CD4-positive, alpha-beta T cell treated with Interleukin-4 for 4 hours (primary cell): ENCODE data around the gene EPHB1.
"Not testable (repeated sequence)": the region's sequence is repeated elsewhere in the genome, so short reads cannot be mapped to it uniquely, and the experiment has no call there.

Experiments used
- DNase-seq: peaks from one replicate; pipeline ENCODE4 v3.0.0-alpha.2; 2020

Gene EPHB1

DNA sequence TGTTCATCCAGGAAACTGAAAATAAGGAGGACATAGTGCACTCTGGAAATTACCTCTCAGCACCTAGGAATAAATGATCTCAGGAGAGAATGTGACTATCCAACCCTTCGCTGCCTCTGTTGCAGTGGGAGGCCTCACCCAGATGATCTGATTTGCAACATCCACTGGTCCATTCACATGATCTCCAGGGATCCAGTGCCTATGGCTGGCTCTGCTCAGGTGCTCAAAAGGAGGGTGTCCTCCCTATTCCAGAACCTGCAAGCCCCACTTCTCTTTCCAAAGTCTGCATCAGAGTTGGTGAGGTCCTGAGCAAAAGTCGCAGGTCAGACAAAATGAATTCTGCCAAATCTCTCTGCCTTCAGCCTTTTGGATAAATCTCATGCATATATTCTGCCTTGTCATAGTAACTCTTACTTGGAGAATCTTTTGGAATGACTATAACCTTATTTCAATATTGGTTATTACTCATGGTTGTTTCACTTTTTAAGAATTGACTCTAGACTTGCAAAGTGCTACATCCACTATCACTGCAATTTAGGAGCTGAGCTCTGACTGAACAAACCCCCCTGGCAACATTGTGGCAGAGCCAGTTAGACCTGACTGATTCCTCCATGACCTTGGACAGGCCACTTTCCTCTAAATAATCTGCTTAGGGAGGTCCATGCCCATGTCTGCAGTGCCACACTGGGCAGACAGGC, 295.1 kb downstream of the EPHB1 start:
- DNase-seq: no peak

- DNase-seq: no peak
These were observed 296.9 kb downstream of the EPHB1 start for GRCh38 chr3:135091946-135092345.

GRCh38 chr3:135093121-135093520, 298.1 kb downstream of the EPHB1 start:
- DNase-seq: no peak

- no peak for DNase-seq
These were observed 302.4 kb downstream of the EPHB1 start for GRCh38 chr3:135097276-135097946.

DNA sequence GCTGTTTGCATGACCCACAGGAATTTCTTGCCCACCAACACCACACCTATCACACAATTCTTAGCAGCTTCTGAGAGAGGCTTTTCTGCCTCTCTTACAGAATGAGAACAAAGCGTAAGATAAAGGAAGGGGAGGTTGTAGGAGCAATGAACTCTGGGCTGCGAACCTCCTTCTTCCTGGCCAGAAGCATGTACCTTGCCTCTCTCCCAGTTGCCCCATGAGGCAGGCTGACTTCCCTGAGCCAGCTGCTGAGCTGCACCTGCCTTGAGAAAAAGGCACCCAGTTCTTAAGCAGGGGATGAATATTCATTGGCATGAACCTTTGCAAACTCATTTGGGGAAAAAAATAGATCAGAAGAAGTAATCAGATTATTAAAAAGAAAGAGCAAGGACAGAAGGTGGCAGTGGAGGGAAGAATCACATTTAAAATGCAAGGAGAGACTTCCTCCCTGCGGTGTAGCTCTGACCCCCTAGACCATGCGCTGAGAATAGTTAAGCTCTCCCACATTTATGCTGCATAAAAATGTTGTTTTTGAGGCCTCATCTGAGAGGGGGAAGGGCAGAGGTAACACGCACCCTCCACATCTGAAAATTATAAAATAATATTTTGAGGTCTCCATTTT, 304.8 kb downstream of the EPHB1 start:
- no peak for DNase-seq

DNA sequence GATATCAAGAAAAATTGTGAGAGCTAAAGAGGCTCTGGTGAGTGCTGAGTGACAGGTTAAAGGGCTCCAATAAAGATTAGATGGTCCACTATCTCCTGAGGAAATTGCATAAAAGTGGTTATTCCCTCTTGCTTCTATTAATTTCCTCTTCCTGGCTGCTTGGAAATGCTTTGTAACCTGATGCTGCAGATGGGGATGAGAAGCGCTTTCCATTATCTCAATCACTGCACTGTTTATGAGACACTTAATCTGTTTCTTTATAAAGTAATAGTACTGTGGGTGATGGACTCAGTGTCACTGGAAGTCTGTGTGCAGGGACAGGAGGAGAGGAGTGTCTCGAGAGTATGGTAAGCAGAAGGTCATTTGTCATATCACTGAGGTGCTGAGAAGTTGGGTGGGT, 305.3 kb downstream of the EPHB1 start:
- DNase-seq: no peak

- no peak for DNase-seq
These were observed 308.9 kb downstream of the EPHB1 start for GRCh38 chr3:135103917-135104316.

- no peak for DNase-seq
These were observed 311.4 kb downstream of the EPHB1 start for GRCh38 chr3:135106445-135106844.

DNA sequence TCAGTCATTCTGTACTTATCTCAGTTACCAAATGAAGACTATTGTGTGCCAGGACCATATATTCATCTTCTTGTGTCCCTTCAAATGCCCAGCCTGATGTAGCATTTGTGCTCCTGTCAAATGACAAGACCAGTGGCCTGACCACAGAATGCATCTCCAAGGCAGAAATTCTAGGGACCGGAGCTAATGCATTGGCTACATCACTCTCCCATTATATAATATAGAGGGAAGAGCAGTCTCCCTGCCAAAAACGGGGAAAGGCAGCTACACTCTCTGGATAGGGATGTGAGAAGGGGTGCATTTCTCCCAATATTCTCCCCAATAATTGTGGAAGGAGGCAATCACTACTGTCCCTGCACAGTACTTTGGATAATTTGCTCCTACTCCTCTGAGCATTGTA, 312.0 kb downstream of the EPHB1 start:
- DNase-seq: no peak

DNA sequence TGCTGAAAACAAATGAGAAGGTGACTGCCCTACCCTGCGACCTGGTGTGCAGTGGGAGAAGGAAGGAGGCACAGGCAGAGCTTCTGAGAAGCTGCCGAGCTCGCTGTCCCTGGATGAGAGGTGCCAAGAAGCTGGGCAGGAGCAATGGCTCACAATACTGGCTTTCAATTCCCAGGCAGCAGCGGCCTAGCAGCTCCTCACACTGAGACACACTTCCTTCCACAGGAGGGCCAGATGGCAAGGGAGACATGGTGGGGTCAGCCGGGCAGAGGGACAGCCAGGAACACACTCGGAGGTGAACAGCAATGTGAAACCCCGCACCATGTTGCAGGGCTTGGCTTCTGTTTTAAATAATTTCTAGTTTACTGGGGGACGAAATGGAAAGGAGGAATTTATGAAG, 314.6 kb downstream of the EPHB1 start:
- DNase-seq: no peak

- not testable (repeated sequence) for DNase-seq
These were observed 319.5 kb downstream of the EPHB1 start for GRCh38 chr3:135114551-135114950.

- no peak for DNase-seq
These were observed 322.9 kb downstream of the EPHB1 start for GRCh38 chr3:135117977-135118376.

DNA sequence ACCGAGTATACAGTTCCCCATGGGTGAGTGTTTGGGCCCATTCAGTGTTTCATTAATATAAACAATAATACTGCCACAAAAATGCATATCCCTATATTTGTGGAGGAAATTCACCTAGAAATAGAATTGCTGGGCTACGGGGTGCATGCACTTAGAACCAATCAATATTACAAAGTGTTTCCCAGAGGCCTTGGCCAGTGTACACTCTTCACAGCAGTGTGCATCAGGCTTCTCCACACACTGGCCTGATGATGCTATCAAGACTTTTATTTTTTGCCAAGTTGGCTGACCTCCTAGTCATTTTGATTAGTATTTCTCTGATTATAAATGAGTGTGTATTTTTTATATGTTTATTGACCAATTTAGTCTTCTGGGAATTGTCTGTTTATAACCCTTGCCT, 323.7 kb downstream of the EPHB1 start:
- no peak for DNase-seq

DNA sequence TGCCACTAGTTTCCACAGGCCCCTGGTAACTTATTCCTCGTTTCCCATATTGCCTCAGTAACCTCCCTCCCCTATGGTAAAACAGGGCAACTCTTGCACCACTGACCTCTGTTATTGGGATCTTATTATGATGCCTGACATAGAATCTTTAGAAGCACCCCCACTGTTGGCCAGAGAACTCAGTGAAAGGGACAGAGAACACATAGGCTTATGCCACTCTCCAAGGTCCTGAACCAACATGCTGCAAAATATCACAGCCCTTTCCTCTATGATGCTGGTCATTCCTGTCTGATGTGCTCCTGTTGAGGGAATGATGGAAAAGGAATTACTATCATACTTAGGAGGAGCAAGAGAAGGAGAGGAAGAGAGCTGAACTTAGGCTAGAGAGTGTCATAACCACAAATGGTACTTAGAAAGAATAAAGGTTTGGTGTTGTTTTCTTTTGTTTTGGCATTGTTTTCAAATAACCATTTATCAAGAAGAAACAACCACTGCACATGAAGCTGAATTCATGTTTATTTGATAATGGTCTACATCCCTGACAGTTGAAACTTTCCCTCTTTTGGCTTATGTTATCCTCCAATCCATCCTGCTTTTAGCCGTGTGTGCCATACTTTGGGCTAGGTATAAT, 330.2 kb downstream of the EPHB1 start:
- no peak for DNase-seq

- DNase-seq: no peak
These were observed 332.9 kb downstream of the EPHB1 start for GRCh38 chr3:135127946-135128470.

DNA sequence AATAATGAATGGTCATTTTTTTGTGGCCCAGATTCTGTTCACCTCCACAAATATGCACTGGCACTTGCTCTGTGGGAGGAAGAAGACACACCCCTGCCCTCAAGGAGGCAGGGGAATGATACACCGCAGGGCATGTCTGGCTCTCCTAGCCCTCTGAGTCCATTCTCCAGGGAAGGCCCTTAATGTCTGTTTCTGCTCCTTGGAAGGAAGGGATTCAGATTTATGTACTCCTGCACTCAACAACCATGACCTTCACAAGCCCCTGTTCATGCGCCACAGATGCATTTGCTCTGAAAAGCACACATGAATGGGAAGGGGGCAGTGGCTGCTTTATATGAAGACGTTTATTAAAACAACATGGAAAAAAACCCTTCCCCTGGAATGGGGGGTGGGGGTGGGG, 333.8 kb downstream of the EPHB1 start:
- no peak for DNase-seq

- DNase-seq: no peak
These were observed 336.2 kb downstream of the EPHB1 start for GRCh38 chr3:135131290-135131689.

GRCh38 chr3:135133905-135134683, 339.0 kb downstream of the EPHB1 start:
- no peak for DNase-seq

DNA sequence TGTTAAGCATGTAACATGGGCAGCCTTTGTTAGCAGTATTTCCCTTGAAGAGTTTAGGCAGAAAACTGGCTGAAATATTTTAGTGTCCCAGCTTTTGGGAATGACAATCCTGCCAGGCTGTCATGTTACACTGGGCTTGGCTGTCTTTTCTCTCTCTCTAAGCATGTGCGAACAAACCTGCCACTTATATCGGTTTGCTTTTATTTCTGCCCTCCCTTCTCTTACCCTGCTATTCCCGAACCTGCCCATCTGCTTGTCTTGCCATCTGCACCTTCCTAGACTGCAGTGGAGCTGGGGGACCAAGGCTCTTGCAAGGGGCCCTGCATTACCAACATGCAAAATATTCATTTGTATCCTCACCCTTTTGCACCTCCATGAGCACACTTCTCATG, 339.6 kb downstream of the EPHB1 start:
- no peak for DNase-seq

GRCh38 chr3:135135445-135135844, 340.4 kb downstream of the EPHB1 start:
- no peak for DNase-seq

- no peak for DNase-seq
These were observed 341.5 kb downstream of the EPHB1 start for GRCh38 chr3:135136361-135137100.

GRCh38 chr3:135137296-135137695, 342.2 kb downstream of the EPHB1 start:
- DNase-seq: no peak
